Osteocyte (in vitro differentiated cells): ENCODE data around the gene GRIA3. TPM values are rescaled to one million over a fixed set of nuclear protein-coding genes. Genes with fewer than 3 reads are reported as not detected.

Source experiments
- DNase-seq: peaks from one replicate; pipeline ENCODE4 v3.0.0; 2021; ENCODE audit warnings: mixed read lengths; ENCODE audit not compliant: unreplicated experiment; ENCODE audit errors: extremely low spot score
- H3K27ac Mint-ChIP-seq: one replicate; pipeline ENCODE4 v1.8.0; 2021; ENCODE audit warnings: mild to moderate bottlenecking, mixed read lengths; ENCODE audit not compliant: unreplicated experiment
- H3K27me3 Mint-ChIP-seq: one replicate; pipeline ENCODE4 v1.8.0; 2021; ENCODE audit warnings: mixed read lengths; ENCODE audit not compliant: unreplicated experiment
- H3K36me3 Mint-ChIP-seq: one replicate; pipeline ENCODE4 v1.8.0; 2021; ENCODE audit warnings: mixed read lengths; ENCODE audit not compliant: unreplicated experiment
- H3K4me1 Mint-ChIP-seq: one replicate; pipeline ENCODE4 v1.8.0; 2021; ENCODE audit warnings: mixed read lengths; ENCODE audit not compliant: unreplicated experiment
- H3K4me3 Mint-ChIP-seq: one replicate; pipeline ENCODE4 v1.8.0; 2021; ENCODE audit warnings: mild to moderate bottlenecking, moderate library complexity, mixed read lengths; ENCODE audit not compliant: unreplicated experiment
- H3K9me3 Mint-ChIP-seq: one replicate; pipeline ENCODE4 v1.8.0; 2021; ENCODE audit warnings: mixed read lengths; ENCODE audit not compliant: unreplicated experiment
- total RNA-seq: library from RNA; stranded (reverse); gene quantifications from 2 replicates; pipeline ENCODE4 v1.2.1, GENCODE V29; 2021
- TF ChIP-seq, protein P1 (sequence below): fragments of 200-600 bp; sonication (generic); IDR thresholded peaks from 2 replicates; pipeline ENCODE4 v1.5.0; 2021; ENCODE audit warnings: antibody characterized with exemption, mild to moderate bottlenecking, moderate library complexity

The GRIA3 gene
- total RNA-seq, 1 donor from 2014 or later = not detected

DNA sequence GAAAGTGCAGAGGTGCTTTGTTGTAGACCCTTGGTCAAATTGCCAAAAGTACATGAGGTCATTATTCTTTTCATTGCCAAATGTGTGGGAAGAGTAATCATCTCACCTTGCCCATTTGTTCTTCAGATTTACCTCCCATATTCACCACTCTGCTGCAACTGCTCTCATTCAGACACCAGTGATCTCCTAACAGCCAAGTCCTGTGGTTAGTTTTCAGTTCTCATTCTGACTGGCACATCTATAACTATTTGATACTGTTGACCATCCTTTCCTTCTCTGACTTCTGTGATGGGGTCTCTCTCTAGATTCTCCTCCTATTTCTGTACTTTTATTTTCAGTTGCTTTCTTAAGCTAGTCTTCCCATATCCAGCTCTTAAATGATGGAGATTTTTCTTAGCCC lies 39.8 kb downstream of the GRIA3 start:
- TF ChIP-seq, protein P1, sequence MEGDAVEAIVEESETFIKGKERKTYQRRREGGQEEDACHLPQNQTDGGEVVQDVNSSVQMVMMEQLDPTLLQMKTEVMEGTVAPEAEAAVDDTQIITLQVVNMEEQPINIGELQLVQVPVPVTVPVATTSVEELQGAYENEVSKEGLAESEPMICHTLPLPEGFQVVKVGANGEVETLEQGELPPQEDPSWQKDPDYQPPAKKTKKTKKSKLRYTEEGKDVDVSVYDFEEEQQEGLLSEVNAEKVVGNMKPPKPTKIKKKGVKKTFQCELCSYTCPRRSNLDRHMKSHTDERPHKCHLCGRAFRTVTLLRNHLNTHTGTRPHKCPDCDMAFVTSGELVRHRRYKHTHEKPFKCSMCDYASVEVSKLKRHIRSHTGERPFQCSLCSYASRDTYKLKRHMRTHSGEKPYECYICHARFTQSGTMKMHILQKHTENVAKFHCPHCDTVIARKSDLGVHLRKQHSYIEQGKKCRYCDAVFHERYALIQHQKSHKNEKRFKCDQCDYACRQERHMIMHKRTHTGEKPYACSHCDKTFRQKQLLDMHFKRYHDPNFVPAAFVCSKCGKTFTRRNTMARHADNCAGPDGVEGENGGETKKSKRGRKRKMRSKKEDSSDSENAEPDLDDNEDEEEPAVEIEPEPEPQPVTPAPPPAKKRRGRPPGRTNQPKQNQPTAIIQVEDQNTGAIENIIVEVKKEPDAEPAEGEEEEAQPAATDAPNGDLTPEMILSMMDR = no peak
- peaks cover 6% of the 10 kb centered on the region for H3K9me3 Mint-ChIP-seq
- H3K27ac Mint-ChIP-seq = no peak overlapping the region
- H3K4me3 Mint-ChIP-seq = no peak overlapping the region
- DNase-seq = no peak
- H3K36me3 Mint-ChIP-seq = no peaks in the 10 kb centered on the region
- no peaks in the 10 kb centered on the region for H3K27me3 Mint-ChIP-seq
- no peaks in the 10 kb centered on the region for H3K4me1 Mint-ChIP-seq

DNA sequence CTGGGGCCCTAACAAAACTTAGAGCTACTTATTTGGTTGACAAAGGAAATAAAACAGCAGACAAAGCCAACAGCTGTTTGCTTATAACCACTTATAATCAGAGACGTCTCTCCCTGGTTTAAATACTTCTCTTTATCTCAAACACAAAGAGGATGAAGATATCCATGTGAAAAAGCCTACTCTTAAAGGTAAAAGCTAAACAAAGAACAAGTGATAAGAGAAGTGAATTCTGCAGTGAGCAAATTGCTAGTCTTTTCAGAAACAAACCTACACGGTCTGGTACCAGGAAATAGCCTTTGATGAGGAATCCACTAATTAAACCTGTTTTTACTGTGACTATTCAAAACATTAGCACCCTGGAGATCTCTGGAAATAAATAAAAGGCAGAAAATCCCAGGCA lies 46.7 kb downstream of the GRIA3 start:
- Mint-ChIP-seq H3K27ac (no peak overlapping the region), H3K36me3 (no peaks in the 10 kb centered on the region), H3K4me3 (no peak overlapping the region), H3K4me1 (no peaks in the 10 kb centered on the region), H3K9me3 (peaks cover 5% of the 10 kb centered on the region), H3K27me3 (no peaks in the 10 kb centered on the region)
- no peak for DNase-seq
- TF ChIP-seq, protein P1 = no peak

DNA sequence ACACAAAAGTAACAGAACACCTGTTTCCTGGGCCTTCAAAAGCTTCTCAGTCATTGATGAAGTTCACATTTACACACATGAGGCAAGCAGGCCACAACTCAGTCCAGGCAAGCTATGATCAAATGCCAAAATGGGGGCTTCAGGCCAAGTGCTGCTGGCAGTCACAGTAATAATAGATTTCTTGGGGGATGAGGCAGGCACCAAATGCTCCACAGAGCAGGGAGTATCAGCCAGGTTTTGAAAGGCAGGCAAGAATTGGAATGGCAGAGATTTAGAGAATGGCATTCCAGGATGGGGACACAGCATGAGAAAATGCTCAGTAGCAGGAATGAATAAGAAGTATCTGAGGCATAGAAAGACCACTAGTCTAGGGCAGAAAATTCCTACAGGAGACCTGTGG lies 52.8 kb downstream of the GRIA3 start:
- no peak for DNase-seq
- H3K27me3 Mint-ChIP-seq = no peaks in the 10 kb centered on the region

DNA sequence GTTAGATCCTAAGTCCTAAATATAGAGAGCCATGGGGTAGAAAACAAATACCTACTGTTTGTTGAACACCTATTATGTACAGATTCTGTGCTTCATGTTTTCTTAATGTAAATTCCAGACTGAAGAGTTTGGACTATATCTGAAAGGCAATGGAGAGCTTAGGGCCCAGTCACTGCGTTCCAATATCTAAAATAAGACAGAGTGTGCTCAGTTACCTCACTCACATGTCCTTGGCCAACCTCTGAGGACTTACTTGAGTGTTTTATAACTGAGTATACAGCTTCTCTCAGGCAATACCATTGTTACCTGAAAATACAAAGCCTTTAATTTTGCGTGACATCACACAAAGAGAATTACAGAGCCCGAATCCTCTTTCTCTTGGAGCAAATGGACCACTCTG lies 53.2 kb downstream of the GRIA3 start:
- Mint-ChIP-seq H3K4me1 (no peaks in the 10 kb centered on the region), H3K27ac (no peak overlapping the region), H3K27me3 (no peaks in the 10 kb centered on the region), H3K36me3 (no peaks in the 10 kb centered on the region), H3K9me3 (no peaks in the 10 kb centered on the region), H3K4me3 (no peak overlapping the region)
- TF ChIP-seq, protein P1 = no peak
- no peak for DNase-seq

More for the DNA sequence above, 52.8 kb downstream of the GRIA3 start:
- no peaks in the 10 kb centered on the region for H3K9me3 Mint-ChIP-seq
- no peaks in the 10 kb centered on the region for H3K4me1 Mint-ChIP-seq
- no peaks in the 10 kb centered on the region for H3K36me3 Mint-ChIP-seq
- no peak overlapping the region for H3K4me3 Mint-ChIP-seq
- TF ChIP-seq, protein P1 = no peak
- no peak overlapping the region for H3K27ac Mint-ChIP-seq

DNA sequence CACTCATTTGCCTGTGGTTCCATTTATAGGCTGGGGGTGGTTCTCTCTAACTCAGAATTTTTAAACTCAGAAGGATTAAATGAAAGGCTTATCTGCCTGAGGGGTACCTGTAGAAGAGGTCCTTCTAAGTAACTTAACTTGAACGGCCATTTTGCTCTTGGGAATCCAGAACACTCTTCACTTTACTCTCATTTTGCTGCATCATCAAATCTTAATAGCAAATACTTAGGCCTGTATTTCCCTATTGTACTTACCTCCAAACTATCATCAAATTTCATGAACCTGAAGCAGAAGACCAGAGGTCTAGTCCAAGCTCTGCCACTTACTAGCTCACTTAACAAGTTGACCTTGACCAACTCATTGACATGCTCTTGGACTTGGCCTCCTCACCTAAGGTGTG lies 70.4 kb downstream of the GRIA3 start:
- TF ChIP-seq, protein P1 = no peak
- Mint-ChIP-seq H3K4me3 (no peak overlapping the region), H3K27ac (no peak overlapping the region), H3K9me3 (peaks cover 35% of the 10 kb centered on the region), H3K27me3 (no peaks in the 10 kb centered on the region), H3K36me3 (no peaks in the 10 kb centered on the region), H3K4me1 (no peaks in the 10 kb centered on the region)
- no peak for DNase-seq
